ENCODE measurements around the gene SDHA. TPM values are rescaled to one million over a fixed set of nuclear protein-coding genes. Genes with fewer than 3 reads are reported as not detected.
"Not testable (repeated sequence)": the region's sequence is repeated elsewhere in the genome, so short reads cannot be mapped to it uniquely, and the experiment has no call there.

Gene SDHA
- total and polyA plus RNA-seq, 10 of the 15 experiments (the other 5 are each of a cell fraction or from before 2014, with no cell fraction given) = 63.3 to 205 (median 104) TPM

DNA sequence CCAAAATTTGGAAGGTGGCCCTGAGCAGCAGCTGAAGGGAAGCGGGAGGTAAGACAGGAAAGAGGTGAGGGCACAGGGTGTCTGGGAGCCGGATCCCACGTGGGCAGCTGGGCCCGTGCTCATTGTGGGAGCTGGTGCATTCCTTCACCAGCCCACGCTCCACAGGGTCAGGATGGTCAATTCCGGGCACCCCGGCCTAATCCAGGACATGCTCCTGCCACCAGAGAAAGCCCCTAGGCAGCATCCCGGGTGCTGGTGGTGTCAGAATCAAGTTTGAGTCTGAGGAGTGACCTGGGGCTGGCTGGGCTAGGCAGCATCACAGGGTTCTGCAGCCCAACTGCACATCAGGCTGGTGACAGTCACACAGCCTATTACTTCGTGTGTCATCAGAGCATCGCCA is 46.2 kb downstream of the SDHA start:
- intact Hi-C loops (cut with micrococcal nuclease; ENCODE audit: unreplicated experiment) (no loop called here), in situ Hi-C loops (cut with MboI) (loop anchor here (5.0 kb wide), 1 partner anchor 1303 kb away; no protein-coding TSS in a partner anchor)
- Histone ChIP-seq H3K9ac (ENCODE audit: control insufficient read depth, insufficient read depth, low read length) (no peak overlapping the region), H3K36me3 (ENCODE audit: control insufficient read depth in 2 of 2, insufficient read depth in 2 of 2, low read length in 1 of 2) (peaks cover 0 to 5% of the 10 kb centered on the region in 2 experiments; a peak in 2 of 4 replicates), H2AFZ (ENCODE audit: control insufficient read depth, low read depth, low read length) (no peak overlapping the region), H3K79me2 (ENCODE audit: control insufficient read depth, insufficient read depth, low read length) (no peaks in the 10 kb centered on the region), H3K27ac (ENCODE audit: control insufficient read depth, insufficient read depth) (no peak overlapping the region), H3K4me3 (no peak overlapping the region), H4K20me1 (ENCODE audit: control insufficient read depth, insufficient read depth) (no peaks in the 10 kb centered on the region), H3K4me2 (ENCODE audit: control insufficient read depth, insufficient read depth) (no peak overlapping the region), H3K4me1 (ENCODE audit: control insufficient read depth, insufficient read depth, low read length) (no peaks in the 10 kb centered on the region), H3K9me3 (replicated peaks; ENCODE audit: control insufficient read depth, insufficient read depth, low read length) (no peaks in the 10 kb centered on the region), H3K27me3 (replicated peaks in 1 of 2; ENCODE audit: control insufficient read depth in 2 of 2, insufficient read depth in 2 of 2, low read length in 1 of 2) (no peaks in the 10 kb centered on the region)
- 97% methylated on average over 7 of the region's 10 CpGs for WGBS (ENCODE audit: insufficient coverage, insufficient replicate concordance, low lambda C conversion rate, missing lambda C conversion rate)
- FAIRE-seq (no peak), ATAC-seq (no peak), DNase-seq (ENCODE audit: low read depth, low spot score) (no peak)
- ChIA-PET SMC1A (ENCODE audit: uncharacterized antibody, unreplicated experiment) (no interaction called here), POLR2A (no interaction called here), CTCF (no interaction called here), RAD21 (ENCODE audit: unreplicated experiment) (no interaction called here)
- no TSS peak for BruUV-seq (replicated peaks)
- no peak for TF ChIP-seq RB1 (IDR thresholded peaks at IDR 0.05; ENCODE audit: borderline replicate concordance)
- TF ChIP-seq GATAD2B (conservative IDR thresholded peaks at IDR 0.05; ENCODE audit: low read depth) = no peak
- TF ChIP-seq FOXK2 (IDR thresholded peaks at IDR 0.05) = no peak
- TF ChIP-seq TCF7 (IDR thresholded peaks at IDR 0.05; ENCODE audit: borderline replicate concordance) = no peak
- TF ChIP-seq, protein P1, sequence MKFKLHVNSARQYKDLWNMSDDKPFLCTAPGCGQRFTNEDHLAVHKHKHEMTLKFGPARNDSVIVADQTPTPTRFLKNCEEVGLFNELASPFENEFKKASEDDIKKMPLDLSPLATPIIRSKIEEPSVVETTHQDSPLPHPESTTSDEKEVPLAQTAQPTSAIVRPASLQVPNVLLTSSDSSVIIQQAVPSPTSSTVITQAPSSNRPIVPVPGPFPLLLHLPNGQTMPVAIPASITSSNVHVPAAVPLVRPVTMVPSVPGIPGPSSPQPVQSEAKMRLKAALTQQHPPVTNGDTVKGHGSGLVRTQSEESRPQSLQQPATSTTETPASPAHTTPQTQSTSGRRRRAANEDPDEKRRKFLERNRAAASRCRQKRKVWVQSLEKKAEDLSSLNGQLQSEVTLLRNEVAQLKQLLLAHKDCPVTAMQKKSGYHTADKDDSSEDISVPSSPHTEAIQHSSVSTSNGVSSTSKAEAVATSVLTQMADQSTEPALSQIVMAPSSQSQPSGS (IDR thresholded peaks at IDR 0.05; ENCODE audit: low read length) = no peak
- TF ChIP-seq CBX3 (IDR thresholded peaks at IDR 0.05; ENCODE audit: borderline replicate concordance, low read depth) = no peak
- TF ChIP-seq, protein P2, sequence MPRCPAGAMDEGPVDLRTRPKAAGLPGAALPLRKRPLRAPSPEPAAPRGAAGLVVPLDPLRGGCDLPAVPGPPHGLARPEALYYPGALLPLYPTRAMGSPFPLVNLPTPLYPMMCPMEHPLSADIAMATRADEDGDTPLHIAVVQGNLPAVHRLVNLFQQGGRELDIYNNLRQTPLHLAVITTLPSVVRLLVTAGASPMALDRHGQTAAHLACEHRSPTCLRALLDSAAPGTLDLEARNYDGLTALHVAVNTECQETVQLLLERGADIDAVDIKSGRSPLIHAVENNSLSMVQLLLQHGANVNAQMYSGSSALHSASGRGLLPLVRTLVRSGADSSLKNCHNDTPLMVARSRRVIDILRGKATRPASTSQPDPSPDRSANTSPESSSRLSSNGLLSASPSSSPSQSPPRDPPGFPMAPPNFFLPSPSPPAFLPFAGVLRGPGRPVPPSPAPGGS (IDR thresholded peaks at IDR 0.05; ENCODE audit: borderline replicate concordance, insufficient read depth, low read depth, low read length, poor library complexity, severe bottlenecking) = no peak
- no peak for TF ChIP-seq ZNF274 (IDR thresholded peaks at IDR 0.05; ENCODE audit: insufficient read depth, insufficient read length)

DNA sequence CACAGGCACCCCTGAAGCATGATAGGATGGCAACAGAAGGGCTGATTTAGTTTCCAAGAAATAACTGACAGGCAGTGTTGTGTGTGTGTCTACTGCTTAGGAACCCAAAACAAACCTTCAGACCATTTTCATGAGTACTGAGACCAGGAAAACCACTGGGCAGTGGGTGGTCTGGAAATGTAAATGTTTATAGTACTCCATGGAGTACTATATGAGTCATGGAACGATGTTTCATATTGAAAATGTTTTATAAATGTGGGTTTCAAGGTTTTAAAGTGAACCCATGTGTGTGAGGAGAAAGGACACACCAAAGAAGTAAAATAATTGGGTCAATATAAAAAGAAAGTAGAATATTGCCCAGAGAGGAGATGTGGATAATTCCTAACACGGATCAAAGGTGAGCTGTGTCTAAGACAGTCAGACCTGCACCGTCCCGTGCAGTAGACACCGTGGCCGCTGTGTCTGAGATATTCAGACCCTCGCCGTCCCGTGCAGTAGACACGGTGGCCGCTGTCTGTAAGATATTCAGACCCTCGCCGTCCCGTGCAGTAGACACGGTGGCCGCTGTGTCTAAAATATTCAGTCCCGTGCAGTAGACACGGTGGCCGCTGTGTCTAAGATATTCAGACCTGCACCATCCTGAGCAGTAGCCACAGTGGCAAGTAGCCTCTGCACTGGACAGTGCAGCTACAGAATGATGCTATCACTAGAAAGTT is 48.3 kb downstream of the SDHA start:
- CTCF ChIA-PET; H3K27ac ChIP-seq (ENCODE audit: control insufficient read depth, insufficient read depth); ATAC-seq; H3K36me3 ChIP-seq (ENCODE audit: control insufficient read depth in 2 of 2, insufficient read depth in 2 of 2, low read length in 1 of 2); FAIRE-seq; in situ Hi-C loops (cut with MboI); H3K9ac ChIP-seq (ENCODE audit: control insufficient read depth, insufficient read depth, low read length); H3K4me1 ChIP-seq (ENCODE audit: control insufficient read depth, insufficient read depth, low read length); SMC1A ChIA-PET (ENCODE audit: uncharacterized antibody, unreplicated experiment); H3K27me3 ChIP-seq (replicated peaks in 1 of 2; ENCODE audit: control insufficient read depth in 2 of 2, insufficient read depth in 2 of 2, low read length in 1 of 2); intact Hi-C loops (cut with micrococcal nuclease; ENCODE audit: unreplicated experiment); H3K79me2 ChIP-seq (ENCODE audit: control insufficient read depth, insufficient read depth, low read length); H3K9me3 ChIP-seq (replicated peaks; ENCODE audit: control insufficient read depth, insufficient read depth, low read length); H4K20me1 ChIP-seq (ENCODE audit: control insufficient read depth, insufficient read depth); BruUV-seq (replicated peaks); H3K4me2 ChIP-seq (ENCODE audit: control insufficient read depth, insufficient read depth); H2AFZ ChIP-seq (ENCODE audit: control insufficient read depth, low read depth, low read length); H3K4me3 ChIP-seq; POLR2A ChIA-PET; RAD21 ChIA-PET (ENCODE audit: unreplicated experiment); DNase-seq (ENCODE audit: low read depth, low spot score): not testable (repeated sequence)
- 90% methylated on average over 19 of the region's 19 CpGs for WGBS (ENCODE audit: insufficient coverage, insufficient replicate concordance, low lambda C conversion rate, missing lambda C conversion rate)

Data from GM12878 (cell line).